Muscle layer of colon (tissue), 2 donors: ENCODE data around the gene HINFP.
A peak's percentile ranks its signal among the peaks of the same experiment; 100 is the strongest.

Experiments
- H3K27ac ChIP-seq: one replicate; pipeline ENCODE4 v1.7.0; 2013; ENCODE audit warnings: low read depth, mild to moderate bottlenecking, low read length, moderate library complexity
- H3K27me3 ChIP-seq, 2 donors: one replicate each; pipeline ENCODE4 v1.7.0; 2013; ENCODE audit warnings: low read length in 2 of 2, mild to moderate bottlenecking in 2 of 2; ENCODE audit not compliant: insufficient read depth in 2 of 2, control insufficient read depth in 1 of 2
- H3K36me3 ChIP-seq: one replicate; pipeline ENCODE4 v1.7.0; 2013; ENCODE audit warnings: mild to moderate bottlenecking, low read length; ENCODE audit not compliant: insufficient read depth
- H3K4me1 ChIP-seq: one replicate; pipeline ENCODE4 v1.7.0; 2013; ENCODE audit warnings: mild to moderate bottlenecking, low read length; ENCODE audit not compliant: insufficient read depth
- H3K4me3 ChIP-seq, 2 donors: one replicate each; pipeline ENCODE4 v1.7.0; 2013; ENCODE audit warnings: low read length in 2 of 2, low read depth in 1 of 2, mild to moderate bottlenecking in 1 of 2, moderate library complexity in 1 of 2
- H3K9ac ChIP-seq: one replicate; pipeline ENCODE4 v1.7.0; 2013; ENCODE audit warnings: low read length
- H3K9me3 ChIP-seq: one replicate; pipeline ENCODE4 v1.7.0; 2013; ENCODE audit warnings: mild to moderate bottlenecking, low read length
- donor health status: abdominal sarcoma.
- donor health status: Adenocarcinoma of cecum.

HINFP gene

GRCh38 chr11:119121008-119121810 lies at the start of gene HINFP:
Gene HINFP, plus strand, starts transcription at chr11:119121580. Its CDS starts 5,365 bp downstream, at chr11:119126945.
- no peaks in the 10 kb centered on the region for H3K27me3 ChIP-seq
- peak within 1 kb of the TSS; percentile 90 for H3K27ac ChIP-seq
- H3K9ac ChIP-seq: peak within 1 kb of the TSS; percentile 83
- H3K9me3 ChIP-seq: no peaks in the 10 kb centered on the region
- H3K4me1 ChIP-seq: peaks cover 15% of the 10 kb centered on the region
- peaks cover 10% of the 10 kb centered on the region for H3K36me3 ChIP-seq
- peak within 1 kb of the TSS; percentile 83 to 100 for H3K4me3 ChIP-seq

GRCh38 chr11:119077839-119078238 lies 43.5 kb upstream of the HINFP start:
- Histone ChIP-seq H3K9ac (no peak overlapping the region), H3K4me1 (no peaks in the 10 kb centered on the region), H3K27me3 (no peaks in the 10 kb centered on the region), H3K27ac (no peak overlapping the region), H3K9me3 (no peaks in the 10 kb centered on the region), H3K4me3 (no peak overlapping the region), H3K36me3 (peaks cover 77% of the 10 kb centered on the region)

GRCh38 chr11:119078675-119079420 lies 42.5 kb upstream of the HINFP start:
- H3K9me3 ChIP-seq: no peaks in the 10 kb centered on the region
- H3K4me1 ChIP-seq: no peaks in the 10 kb centered on the region
- H3K9ac ChIP-seq: no peak overlapping the region
- peaks cover 67% of the 10 kb centered on the region for H3K36me3 ChIP-seq
- H3K27me3 ChIP-seq: no peaks in the 10 kb centered on the region
- H3K4me3 ChIP-seq: no peak overlapping the region
- H3K27ac ChIP-seq: no peak overlapping the region

GRCh38 chr11:119081682-119082260 lies 39.6 kb upstream of the HINFP start:
- no peaks in the 10 kb centered on the region for H3K9me3 ChIP-seq
- H3K4me3 ChIP-seq: no peak overlapping the region
- H3K4me1 ChIP-seq: peaks cover 14% of the 10 kb centered on the region
- no peak overlapping the region for H3K9ac ChIP-seq
- H3K36me3 ChIP-seq: peaks cover 54% of the 10 kb centered on the region
- no peaks in the 10 kb centered on the region for H3K27me3 ChIP-seq
- no peak overlapping the region for H3K27ac ChIP-seq

- Histone ChIP-seq H3K27ac (peak within 1 kb of the TSS; percentile 94), H3K36me3 (peaks cover 35% of the 10 kb centered on the region), H3K9me3 (no peaks in the 10 kb centered on the region), H3K4me1 (peaks cover 14% of the 10 kb centered on the region), H3K4me3 (peak within 1 kb of the TSS; percentile 74 to 83), H3K27me3 (no peaks in the 10 kb centered on the region), H3K9ac (peak within 1 kb of the TSS; percentile 86)
These were observed 36.5 kb upstream of the HINFP start, which contains the start of gene HMBS for GRCh38 chr11:119084663-119085436. Gene HMBS, plus strand, starts transcription at chr11:119084881. Its CDS starts 153 bp downstream, at chr11:119085034.

- peak overlapping the region; percentile 94 for H3K27ac ChIP-seq
- no peaks in the 10 kb centered on the region for H3K27me3 ChIP-seq
- H3K9ac ChIP-seq: peak overlapping the region; percentile 86
- peak overlapping the region; percentile 59 to 83 for H3K4me3 ChIP-seq
- no peaks in the 10 kb centered on the region for H3K9me3 ChIP-seq
- peaks cover 32% of the 10 kb centered on the region for H3K36me3 ChIP-seq
- peaks cover 14% of the 10 kb centered on the region for H3K4me1 ChIP-seq
These were observed 35.9 kb upstream of the HINFP start for GRCh38 chr11:119085437-119085847.

GRCh38 chr11:119087123-119087522 lies 34.3 kb upstream of the HINFP start:
- no peak overlapping the region for H3K27ac ChIP-seq
- no peaks in the 10 kb centered on the region for H3K27me3 ChIP-seq
- no peak overlapping the region for H3K4me3 ChIP-seq
- H3K9ac ChIP-seq: no peak overlapping the region
- H3K9me3 ChIP-seq: no peaks in the 10 kb centered on the region
- peaks cover 14% of the 10 kb centered on the region for H3K4me1 ChIP-seq
- H3K36me3 ChIP-seq: peaks cover 21% of the 10 kb centered on the region

GRCh38 chr11:119087747-119088241 lies 33.6 kb upstream of the HINFP start:
- Histone ChIP-seq H3K36me3 (peaks cover 23% of the 10 kb centered on the region), H3K4me3 (no peak overlapping the region), H3K27ac (no peak overlapping the region), H3K4me1 (peaks cover 19% of the 10 kb centered on the region), H3K9me3 (no peaks in the 10 kb centered on the region), H3K27me3 (no peaks in the 10 kb centered on the region), H3K9ac (no peak overlapping the region)

- no peak overlapping the region for H3K27ac ChIP-seq
- peaks cover 25% of the 10 kb centered on the region for H3K4me1 ChIP-seq
- H3K36me3 ChIP-seq: peaks cover 26% of the 10 kb centered on the region
- H3K27me3 ChIP-seq: no peaks in the 10 kb centered on the region
- H3K9me3 ChIP-seq: no peaks in the 10 kb centered on the region
- H3K9ac ChIP-seq: no peak overlapping the region
- no peak overlapping the region for H3K4me3 ChIP-seq
These were observed 33.0 kb upstream of the HINFP start for GRCh38 chr11:119088406-119088805.

GRCh38 chr11:119089319-119089718 lies 32.1 kb upstream of the HINFP start:
- H3K27me3 ChIP-seq: no peaks in the 10 kb centered on the region
- H3K36me3 ChIP-seq: peaks cover 26% of the 10 kb centered on the region
- H3K9ac ChIP-seq: no peak overlapping the region
- H3K9me3 ChIP-seq: no peaks in the 10 kb centered on the region
- H3K27ac ChIP-seq: no peak overlapping the region
- no peak overlapping the region for H3K4me3 ChIP-seq
- peaks cover 29% of the 10 kb centered on the region for H3K4me1 ChIP-seq
